ENCODE data around the gene PDXK. TPM values are rescaled to one million over a fixed set of nuclear protein-coding genes. Genes with fewer than 3 reads are reported as not detected.

PDXK gene
- total and polyA plus RNA-seq, 2 of the 13 experiments (the other 11 are each of a cell fraction or from before 2014, with no cell fraction given) = 114 to 184 TPM

GRCh38 chr21:43702785-43703034, 16.2 kb upstream of the PDXK start:
- no peaks in the 10 kb centered on the region for H3K36me3 ChIP-seq (replicated peaks in 1 of 2; ENCODE audit: control insufficient read depth in 1 of 2, insufficient read depth in 2 of 2, low read length in 2 of 2)
- peak overlapping the region; percentile 39 for H3K9ac ChIP-seq (ENCODE audit: insufficient read depth, low read depth, low read length)
- peak overlapping the region; percentile 66 for H3K27ac ChIP-seq (ENCODE audit: extremely low read length, insufficient read depth, low read length)
- no peak overlapping the region for H2AFZ ChIP-seq (ENCODE audit: low read length)
- H3K4me2 ChIP-seq (ENCODE audit: low read depth, low read length) = peak overlapping the region; percentile 85
- POLR2A ChIA-PET = interaction anchor here (2.2 kb wide), 1 partner anchor 26 kb away, joined by 11 read pairs; no protein-coding TSS in a partner anchor
- 0 out of 2 replicates have a peak, but pooled peaks have one; percentile 12 for TF ChIP-seq MEF2D (CRISPR knock-in tag; IDR thresholded peaks at IDR 0.05)
- TF ChIP-seq ZNF605 (CRISPR knock-in tag; IDR thresholded peaks at IDR 0.05) = 0 out of 2 replicates have a peak, but pooled peaks have one; percentile 11
- no peak for TF ChIP-seq MAZ (IDR thresholded peaks at IDR 0.05; ENCODE audit: borderline replicate concordance, low read depth, low read length)
- no peak for TF ChIP-seq MAZ (CRISPR knock-in tag; IDR thresholded peaks at IDR 0.05; ENCODE audit: low read depth)
- 0 out of 2 replicates have a peak, but pooled peaks have one; percentile 2 for TF ChIP-seq ZNF333 (CRISPR knock-in tag; IDR thresholded peaks at IDR 0.05; ENCODE audit: borderline replicate concordance)
- no peak for TF ChIP-seq ZBTB26 (CRISPR knock-in tag; IDR thresholded peaks at IDR 0.05; ENCODE audit: borderline replicate concordance)
- TF ChIP-seq, protein P1, sequence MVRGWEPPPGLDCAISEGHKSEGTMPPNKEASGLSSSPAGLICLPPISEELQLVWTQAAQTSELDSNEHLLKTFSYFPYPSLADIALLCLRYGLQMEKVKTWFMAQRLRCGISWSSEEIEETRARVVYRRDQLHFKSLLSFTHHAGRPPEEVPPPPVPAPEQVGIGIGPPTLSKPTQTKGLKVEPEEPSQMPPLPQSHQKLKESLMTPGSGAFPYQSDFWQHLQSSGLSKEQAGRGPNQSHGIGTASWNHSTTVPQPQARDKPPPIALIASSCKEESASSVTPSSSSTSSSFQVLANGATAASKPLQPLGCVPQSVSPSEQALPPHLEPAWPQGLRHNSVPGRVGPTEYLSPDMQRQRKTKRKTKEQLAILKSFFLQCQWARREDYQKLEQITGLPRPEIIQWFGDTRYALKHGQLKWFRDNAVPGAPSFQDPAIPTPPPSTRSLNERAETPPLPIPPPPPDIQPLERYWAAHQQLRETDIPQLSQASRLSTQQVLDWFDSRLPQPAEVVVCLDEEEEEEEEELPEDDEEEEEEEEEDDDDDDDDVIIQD (CRISPR knock-in tag; IDR thresholded peaks at IDR 0.05; ENCODE audit: low read depth) = 0 out of 2 replicates have a peak, but pooled peaks have one; percentile 4
- WGBS (ENCODE audit: low lambda C conversion rate) = 65% methylated on average over 11 of the region's 12 CpGs
- peaks cover 0 to 2% of the 10 kb centered on the region in 2 experiments; a peak in 2 of 5 replicates for H3K27me3 ChIP-seq (ENCODE audit: control insufficient read depth in 1 of 2, insufficient read depth in 2 of 2, low read length in 2 of 2)
- FAIRE-seq (no peak), ATAC-seq (no peak), DNase-seq (ENCODE audit: low spot score) (no peak)
- H3K9me3 ChIP-seq (ENCODE audit: low read length) = no peaks in the 10 kb centered on the region
- H3K4me3 ChIP-seq (replicated peaks in 1 of 3; ENCODE audit: insufficient read depth in 1 of 3, low read depth in 2 of 3, low read length in 3 of 3) = peak overlapping the region in 2 of 3 experiments; percentile 40 to 63; a peak in 3 of 6 replicates
- peaks cover 82% of the 10 kb centered on the region for H3K4me1 ChIP-seq (ENCODE audit: insufficient read depth, low read length)
- BruUV-seq (replicated peaks) = no TSS peak
- CTCF ChIA-PET (ENCODE audit: low intra/inter-chr PET ratio, low total read pairs) = no interaction called here
- H4K20me1 ChIP-seq (ENCODE audit: insufficient read depth, low read length) = no peaks in the 10 kb centered on the region
- in situ Hi-C loops (cut with HindIII; ENCODE audit: extremely low pct_ligation_motif_present, low pct_unique_long_range_greater_than_20kb) = no loop called here
- intact Hi-C loops (cut with micrococcal nuclease; ENCODE audit: unreplicated experiment) = loop anchor here (10.0 kb wide), 1 partner anchor 72 kb away; the partner anchor contains the start of gene CSTB
- H3K79me2 ChIP-seq (ENCODE audit: insufficient read depth, low read length) = no peaks in the 10 kb centered on the region

Measured in HepG2 (cell line).